Trophoblast cell (in vitro differentiated cells and primary cell): Measurements from ENCODE around the gene SCFD2.

ENCODE experiments used
- DNase-seq, 2 donors: peaks; one replicate each; pipeline ENCODE4 v3.0.0-alpha.2; 2016
- H2AFZ ChIP-seq: 2 replicates; pipeline ENCODE4 v1.6.1; 2013; ENCODE audit warnings: low read length, moderate library complexity, mild to moderate bottlenecking; ENCODE audit not compliant: insufficient read depth, poor library complexity
- H2AK5ac ChIP-seq: 2 replicates; pipeline ENCODE4 v1.6.1; 2013; ENCODE audit warnings: mild to moderate bottlenecking, low read length
- H2BK120ac ChIP-seq: 2 replicates; pipeline ENCODE4 v1.6.1; 2013; ENCODE audit warnings: low read length, mild to moderate bottlenecking, moderate library complexity; ENCODE audit not compliant: insufficient read depth, poor library complexity
- H2BK12ac ChIP-seq: 2 replicates; pipeline ENCODE4 v1.6.1; 2013; ENCODE audit warnings: mild to moderate bottlenecking, low read length, moderate library complexity
- H2BK5ac ChIP-seq: 2 replicates; pipeline ENCODE4 v1.6.1; 2013; ENCODE audit warnings: low read length, low read depth, moderate library complexity, mild to moderate bottlenecking; ENCODE audit not compliant: poor library complexity
- H3K14ac ChIP-seq: 2 replicates; pipeline ENCODE4 v1.6.1; 2013; ENCODE audit warnings: mild to moderate bottlenecking, low read length
- H3K18ac ChIP-seq: 2 replicates; pipeline ENCODE4 v1.6.1; 2013; ENCODE audit warnings: mild to moderate bottlenecking, low read length
- H3K23ac ChIP-seq: 2 replicates; pipeline ENCODE4 v1.6.1; 2013; ENCODE audit warnings: low read length
- H3K27ac ChIP-seq: 2 replicates; pipeline ENCODE4 v1.5.1; 2013; ENCODE audit warnings: low read depth, mild to moderate bottlenecking, inconsistent platforms, low read length, moderate library complexity
- H3K27me3 ChIP-seq: 2 replicates; pipeline ENCODE4 v1.6.1; 2013; ENCODE audit warnings: inconsistent platforms, mild to moderate bottlenecking, low read length, moderate library complexity; ENCODE audit not compliant: insufficient read depth
- H3K36me3 ChIP-seq, 2 experiments: 1 replicate in 1 of 2; 2 replicates in 1 of 2; pipeline ENCODE4 v1.6.1; 2013; ENCODE audit warnings: low read length in 2 of 2, mild to moderate bottlenecking in 2 of 2, moderate library complexity in 1 of 2; ENCODE audit not compliant: insufficient read depth in 2 of 2, control insufficient read depth in 1 of 2
- H3K4ac ChIP-seq: 2 replicates; pipeline ENCODE4 v1.6.1; 2013; ENCODE audit warnings: low read depth, mild to moderate bottlenecking, low read length, moderate library complexity
- H3K4me1 ChIP-seq, 2 experiments: 1 replicate in 1 of 2; 2 replicates in 1 of 2; pipeline ENCODE4 v1.6.1; 2013; ENCODE audit warnings: low read length in 2 of 2, mild to moderate bottlenecking in 2 of 2, moderate library complexity in 1 of 2; ENCODE audit not compliant: insufficient read depth in 2 of 2, control insufficient read depth in 1 of 2
- H3K4me2 ChIP-seq: 2 replicates; pipeline ENCODE4 v1.6.1; 2013; ENCODE audit warnings: inconsistent platforms, mild to moderate bottlenecking, low read length, moderate library complexity
- H3K4me3 ChIP-seq: 2 replicates; pipeline ENCODE4 v1.5.1; 2013; ENCODE audit warnings: mild to moderate bottlenecking, low read depth, low read length, inconsistent platforms
- H3K79me1 ChIP-seq: one replicate; pipeline ENCODE4 v1.6.1; 2013; ENCODE audit warnings: low read length
- H3K79me2 ChIP-seq: 2 replicates; pipeline ENCODE4 v1.6.1; 2013; ENCODE audit warnings: low read length, mild to moderate bottlenecking; ENCODE audit not compliant: control insufficient read depth, insufficient read depth, poor library complexity
- H3K9ac ChIP-seq: 2 replicates; pipeline ENCODE4 v1.6.1; 2013; ENCODE audit warnings: mild to moderate bottlenecking, low read length
- H3K9me3 ChIP-seq: 2 replicates; pipeline ENCODE4 v1.6.1; 2013; ENCODE audit warnings: low read depth, mild to moderate bottlenecking, control low read depth, inconsistent platforms, low read length; ENCODE audit not compliant: insufficient read depth
- H4K12ac ChIP-seq: 2 replicates; pipeline ENCODE4 v1.6.1; 2013; ENCODE audit warnings: low read depth, mild to moderate bottlenecking, low read length, moderate library complexity
- H4K8ac ChIP-seq: 2 replicates; pipeline ENCODE4 v1.6.1; 2013; ENCODE audit warnings: low read depth, mild to moderate bottlenecking, low read length, moderate library complexity
- H4K91ac ChIP-seq: one replicate; pipeline ENCODE4 v1.6.1; 2013; ENCODE audit warnings: low read depth, mild to moderate bottlenecking, low read length, moderate library complexity
- WGBS: extraction: QIAGEN DNeasy Blood & Tissue Kit; methylation state at CpG from one replicate; pipeline ENCODE4 v1.1.7; 2013; ENCODE audit warnings: missing lambda C conversion rate; ENCODE audit not compliant: insufficient read length, insufficient coverage; ENCODE audit errors: extremely low coverage; 5-methylcytosine and 5-hydroxymethylcytosine counted together

SCFD2 gene

GRCh38 chr4:53026233-53026632 lies 339.6 kb downstream of the SCFD2 start:
- H4K8ac ChIP-seq, result no peak overlapping the region
- no peak overlapping the region for H3K14ac ChIP-seq
- H3K36me3 ChIP-seq, result no peaks in the 10 kb centered on the region
- H2AK5ac ChIP-seq, result no peak overlapping the region
- H2BK120ac ChIP-seq, result no peak overlapping the region
- no peak overlapping the region for H2AFZ ChIP-seq
- H4K12ac ChIP-seq, result no peak overlapping the region
- H3K4ac ChIP-seq, result no peak overlapping the region
- H3K9me3 ChIP-seq, result no peaks in the 10 kb centered on the region
- H3K27ac ChIP-seq, result peak overlapping the region; percentile 8
- DNase-seq, result peak; percentile 20 to 52
- no peak overlapping the region for H2BK5ac ChIP-seq
- WGBS, result no CpG with 5 or more reads among the region's 2 CpGs
- H4K91ac ChIP-seq, result no peak overlapping the region
- peaks cover 0 to 1% of the 10 kb centered on the region in 2 experiments for H3K4me1 ChIP-seq
- peaks cover 3% of the 10 kb centered on the region for H3K79me1 ChIP-seq
- no peak overlapping the region for H3K9ac ChIP-seq
- H3K4me3 ChIP-seq, result no peak overlapping the region
- no peak overlapping the region for H3K23ac ChIP-seq
- no peak overlapping the region for H2BK12ac ChIP-seq
- H3K18ac ChIP-seq, result no peak overlapping the region
- no peaks in the 10 kb centered on the region for H3K27me3 ChIP-seq
- no peak overlapping the region for H3K4me2 ChIP-seq
- H3K79me2 ChIP-seq, result no peaks in the 10 kb centered on the region

- no peak for DNase-seq
- Histone ChIP-seq H3K4me3 (no peak overlapping the region), H2BK12ac (no peak overlapping the region), H3K79me1 (peaks cover 8% of the 10 kb centered on the region), H2AK5ac (no peak overlapping the region), H2BK5ac (no peak overlapping the region), H2AFZ (no peak overlapping the region), H3K9ac (no peak overlapping the region), H4K91ac (no peak overlapping the region), H2BK120ac (no peak overlapping the region), H3K4me1 (peaks cover 5 to 7% of the 10 kb centered on the region in 2 experiments), H3K9me3 (no peaks in the 10 kb centered on the region), H4K12ac (no peak overlapping the region), H3K36me3 (no peaks in the 10 kb centered on the region), H3K27me3 (no peaks in the 10 kb centered on the region), H3K4ac (no peak overlapping the region), H3K27ac (no peak overlapping the region), H3K23ac (no peak overlapping the region), H3K79me2 (no peaks in the 10 kb centered on the region), H4K8ac (no peak overlapping the region), H3K4me2 (no peak overlapping the region), H3K18ac (no peak overlapping the region), H3K14ac (no peak overlapping the region)
- no CpG with 5 or more reads among the region's 3 CpGs for WGBS
Observed at GRCh38 chr4:53023677-53024299, 342.1 kb downstream of the SCFD2 start.

GRCh38 chr4:53022513-53023100 lies 343.3 kb downstream of the SCFD2 start:
- H3K23ac ChIP-seq, result no peak overlapping the region
- no peaks in the 10 kb centered on the region for H3K36me3 ChIP-seq
- DNase-seq, result no peak
- no peak overlapping the region for H2AK5ac ChIP-seq
- H2BK5ac ChIP-seq, result no peak overlapping the region
- H3K14ac ChIP-seq, result no peak overlapping the region
- H4K12ac ChIP-seq, result no peak overlapping the region
- H3K4ac ChIP-seq, result no peak overlapping the region
- H3K9ac ChIP-seq, result no peak overlapping the region
- H4K91ac ChIP-seq, result no peak overlapping the region
- peaks cover 8% of the 10 kb centered on the region for H3K79me1 ChIP-seq
- no peak overlapping the region for H3K27ac ChIP-seq
- peaks cover 5 to 7% of the 10 kb centered on the region in 2 experiments for H3K4me1 ChIP-seq
- H3K4me3 ChIP-seq, result no peak overlapping the region
- no peaks in the 10 kb centered on the region for H3K79me2 ChIP-seq
- no peak overlapping the region for H3K4me2 ChIP-seq
- no peak overlapping the region for H2AFZ ChIP-seq
- H3K27me3 ChIP-seq, result no peaks in the 10 kb centered on the region
- no peak overlapping the region for H3K18ac ChIP-seq
- no peaks in the 10 kb centered on the region for H3K9me3 ChIP-seq
- no peak overlapping the region for H2BK12ac ChIP-seq
- no CpG with 5 or more reads among the region's 2 CpGs for WGBS
- no peak overlapping the region for H4K8ac ChIP-seq
- no peak overlapping the region for H2BK120ac ChIP-seq

- Histone ChIP-seq H3K36me3 (no peaks in the 10 kb centered on the region), H3K27me3 (no peaks in the 10 kb centered on the region), H4K91ac (no peak overlapping the region), H2AK5ac (no peak overlapping the region), H3K4ac (no peak overlapping the region), H3K23ac (no peak overlapping the region), H3K4me1 (peaks cover 5 to 7% of the 10 kb centered on the region in 2 experiments), H2BK120ac (no peak overlapping the region), H3K4me2 (no peak overlapping the region), H3K79me1 (peaks cover 6% of the 10 kb centered on the region), H3K9me3 (no peaks in the 10 kb centered on the region), H3K4me3 (no peak overlapping the region), H3K27ac (no peak overlapping the region), H2AFZ (no peak overlapping the region), H3K18ac (no peak overlapping the region), H3K79me2 (no peaks in the 10 kb centered on the region), H4K8ac (no peak overlapping the region), H4K12ac (no peak overlapping the region), H3K9ac (no peak overlapping the region), H2BK5ac (no peak overlapping the region), H3K14ac (no peak overlapping the region), H2BK12ac (peak overlapping the region; percentile 32)
- no CpG with 5 or more reads among the region's 2 CpGs for WGBS
- DNase-seq, result no peak
Observed at GRCh38 chr4:53021754-53022512, 343.9 kb downstream of the SCFD2 start.
